ENCODE data around the gene UBE2L5. TPM values are rescaled to one million over a fixed set of nuclear protein-coding genes. Genes with fewer than 3 reads are reported as not detected.
"Not testable (repeated sequence)": the region's sequence is repeated elsewhere in the genome, so short reads cannot be mapped to it uniquely, and the experiment has no call there.

Gene UBE2L5
- total RNA-seq, 1 donor from 2014 or later: not detected

DNA sequence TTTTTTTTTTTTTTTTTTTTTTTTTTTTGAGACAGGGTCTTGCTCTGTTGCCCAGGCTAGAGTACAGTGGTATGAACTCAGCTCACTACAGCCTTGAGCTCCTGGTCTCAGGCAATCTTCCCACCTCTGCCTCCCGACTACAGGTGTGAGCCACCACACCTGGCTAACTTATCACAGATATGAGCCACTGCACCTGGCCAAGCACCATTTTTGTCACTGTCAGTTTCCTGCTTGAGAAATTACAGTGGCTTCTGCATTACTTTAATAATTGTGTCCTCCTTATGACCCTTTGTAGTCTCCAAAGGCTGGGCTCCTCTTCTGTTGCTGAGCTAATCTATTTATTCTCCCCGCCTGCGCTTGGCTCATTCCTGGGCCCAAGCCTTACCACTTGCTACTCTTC is 16.0 kb downstream of the UBE2L5 start:
- DNase-seq (ENCODE audit: low spot score): no peak

- no peak for DNase-seq (ENCODE audit: low spot score)
Observed at GRCh38 chr13:30440910-30441703, 18.8 kb downstream of the UBE2L5 start.

DNA sequence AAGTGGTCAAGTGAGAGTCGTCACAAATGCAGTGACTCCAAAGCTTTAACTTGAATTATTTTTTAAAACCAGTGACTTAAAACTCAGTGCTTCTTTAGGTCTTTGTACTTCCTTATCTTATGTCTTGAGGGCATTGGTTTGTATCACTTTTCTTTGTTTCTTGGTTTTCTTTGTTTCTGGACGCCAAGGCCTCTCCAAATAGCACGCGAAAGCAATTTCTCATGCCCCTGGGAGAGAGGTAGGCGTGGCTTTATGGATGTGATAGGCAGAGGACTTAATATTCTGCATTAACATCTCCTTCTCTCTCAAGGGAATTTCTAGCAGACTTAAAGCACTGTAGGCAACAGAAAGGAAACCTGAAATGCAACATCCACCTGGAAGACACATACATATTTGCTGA is 20.6 kb downstream of the UBE2L5 start:
- no peak for DNase-seq (ENCODE audit: low spot score)

DNA sequence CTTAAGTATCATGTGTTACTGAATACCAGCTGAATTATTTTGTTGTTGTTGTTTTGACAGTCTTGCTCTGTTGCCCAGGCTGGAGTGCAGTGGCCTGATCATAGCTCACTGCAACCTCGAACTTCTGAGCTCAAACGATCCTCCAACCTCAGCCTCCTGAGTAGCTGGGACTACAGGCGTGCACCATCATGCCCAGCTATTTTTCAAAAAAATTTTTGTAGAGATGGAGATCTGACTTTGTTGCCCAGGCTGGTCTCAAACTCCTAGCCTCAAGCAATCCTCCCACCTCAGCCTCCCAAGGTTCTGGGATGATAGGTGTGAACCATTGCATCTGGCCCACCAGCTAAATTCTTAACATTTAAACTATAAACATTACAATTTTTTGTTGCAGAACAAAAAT is 21.2 kb downstream of the UBE2L5 start:
- not testable (repeated sequence) for DNase-seq (ENCODE audit: low spot score)

GRCh38 chr13:30443957-30444404 is 21.7 kb downstream of the UBE2L5 start:
- DNase-seq (ENCODE audit: low spot score): no peak

- DNase-seq (ENCODE audit: low spot score): no peak
Observed at GRCh38 chr13:30446126-30446500, 23.8 kb downstream of the UBE2L5 start.

DNA sequence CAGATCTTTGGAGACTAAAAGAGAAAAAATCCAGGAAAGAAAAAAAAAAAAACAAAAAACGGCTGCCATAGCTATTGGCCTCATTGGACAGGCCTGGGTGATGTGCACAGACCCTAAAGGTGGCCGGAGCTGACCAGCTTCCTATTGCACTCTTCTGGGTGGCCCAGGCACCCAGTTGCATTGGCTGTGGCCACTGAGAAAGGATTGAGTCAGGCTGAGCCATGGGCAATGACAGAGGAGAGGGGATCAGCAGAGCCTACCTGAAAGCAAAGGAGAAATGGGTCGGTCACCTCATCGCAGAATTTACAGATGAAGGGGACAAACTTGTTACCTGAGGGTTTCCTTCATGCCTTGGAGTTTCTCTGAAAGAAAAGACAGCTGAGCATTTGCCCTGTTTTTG is 26.1 kb downstream of the UBE2L5 start:
- DNase-seq (ENCODE audit: low spot score): no peak

- no peak for DNase-seq (ENCODE audit: low spot score)
Observed at GRCh38 chr13:30450066-30450465, 27.8 kb downstream of the UBE2L5 start.

DNA sequence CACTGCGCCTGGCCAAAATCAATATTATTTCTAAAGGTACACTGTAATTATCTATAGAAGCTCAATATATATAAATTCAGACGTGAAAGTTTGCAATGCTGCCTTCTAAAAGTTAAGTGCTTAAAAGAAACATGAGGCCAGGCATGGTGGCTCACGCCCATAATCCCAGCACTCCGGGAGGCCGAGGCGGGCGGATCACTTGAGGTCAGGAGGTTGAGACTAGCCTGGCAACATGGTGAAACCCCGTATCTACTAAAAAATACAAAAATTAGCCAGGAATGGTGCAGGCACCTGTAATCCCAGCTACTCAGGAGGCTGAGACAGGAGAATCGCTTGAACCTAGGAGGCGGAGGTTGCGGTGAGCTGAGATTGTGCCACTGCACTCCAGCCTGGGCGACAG is 29.2 kb downstream of the UBE2L5 start:
- not testable (repeated sequence) for DNase-seq (ENCODE audit: low spot score)

DNA sequence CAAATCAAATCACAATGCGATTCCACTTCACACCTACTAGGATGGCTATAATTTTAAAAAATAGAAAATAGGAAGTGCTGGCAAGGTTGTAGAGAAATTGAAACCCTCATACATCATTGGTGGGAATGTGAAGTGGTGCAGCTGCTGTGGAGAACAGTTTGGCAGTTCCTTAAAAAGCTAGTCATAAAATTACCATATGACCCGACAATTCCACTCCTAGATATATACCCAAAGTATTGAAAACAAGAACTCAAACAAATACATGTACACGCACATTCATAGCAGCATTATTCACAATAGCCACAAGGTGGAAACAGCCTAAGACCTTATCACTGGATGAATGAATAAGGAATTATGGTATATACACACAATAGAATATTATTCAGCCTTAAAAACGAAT is 31.4 kb downstream of the UBE2L5 start:
- DNase-seq (ENCODE audit: low spot score): no peak

DNA sequence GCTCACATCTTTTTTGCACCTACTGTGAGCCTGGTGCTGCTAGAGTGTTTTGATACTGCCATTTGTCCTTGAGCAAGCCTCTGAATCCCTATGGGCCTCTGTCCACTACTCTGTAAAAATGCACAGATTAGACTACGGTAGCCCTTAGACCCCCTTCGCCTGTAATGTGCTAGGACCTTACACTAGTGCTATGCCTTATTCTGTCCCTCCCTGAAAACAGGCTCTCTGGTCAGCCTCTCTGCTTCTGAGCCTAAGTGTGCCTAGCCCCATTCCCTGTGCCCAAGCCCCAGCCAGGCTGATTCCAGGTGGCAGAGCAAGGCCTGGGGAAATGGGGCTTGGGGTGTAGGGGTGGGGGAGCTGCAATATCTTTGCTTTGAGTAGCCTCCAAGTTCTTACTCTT is 32.7 kb downstream of the UBE2L5 start:
- no peak for DNase-seq (ENCODE audit: low spot score)

GRCh38 chr13:30456290-30456689 is 34.0 kb downstream of the UBE2L5 start:
- no peak for DNase-seq (ENCODE audit: low spot score)

DNA sequence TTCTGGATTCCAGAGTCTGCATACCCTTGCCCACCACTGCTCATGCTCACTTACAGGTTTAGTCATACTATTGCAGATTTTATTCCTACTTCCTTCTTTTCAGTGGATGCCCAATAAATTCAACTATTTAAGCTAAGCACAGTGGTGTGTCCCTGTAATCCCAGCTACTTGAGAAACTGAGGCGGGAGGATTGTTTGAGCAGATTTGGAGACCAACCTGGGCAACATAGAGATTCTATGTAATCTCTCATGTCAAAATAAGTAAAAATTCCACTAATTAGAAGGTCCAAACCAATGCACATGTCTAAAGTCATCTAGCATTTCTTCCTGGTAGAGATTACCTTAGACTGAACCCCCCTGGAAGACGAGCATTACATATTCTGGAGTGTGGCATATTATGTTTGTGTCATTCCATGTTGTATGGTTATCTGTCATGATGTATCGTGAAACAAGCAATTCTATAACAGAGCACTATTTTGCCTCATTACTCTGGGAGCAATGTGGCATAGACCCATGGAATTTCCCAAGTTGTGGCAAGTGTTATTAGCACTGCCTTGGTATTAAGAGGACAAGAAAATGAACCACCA is 35.1 kb downstream of the UBE2L5 start:
- no peak for DNase-seq (ENCODE audit: low spot score)

- not testable (repeated sequence) for DNase-seq (ENCODE audit: low spot score)
Observed at GRCh38 chr13:30461279-30462066, 39.2 kb downstream of the UBE2L5 start.

GRCh38 chr13:30463787-30464495 is 41.6 kb downstream of the UBE2L5 start:
- DNase-seq (ENCODE audit: low spot score): peak; percentile 75

DNA sequence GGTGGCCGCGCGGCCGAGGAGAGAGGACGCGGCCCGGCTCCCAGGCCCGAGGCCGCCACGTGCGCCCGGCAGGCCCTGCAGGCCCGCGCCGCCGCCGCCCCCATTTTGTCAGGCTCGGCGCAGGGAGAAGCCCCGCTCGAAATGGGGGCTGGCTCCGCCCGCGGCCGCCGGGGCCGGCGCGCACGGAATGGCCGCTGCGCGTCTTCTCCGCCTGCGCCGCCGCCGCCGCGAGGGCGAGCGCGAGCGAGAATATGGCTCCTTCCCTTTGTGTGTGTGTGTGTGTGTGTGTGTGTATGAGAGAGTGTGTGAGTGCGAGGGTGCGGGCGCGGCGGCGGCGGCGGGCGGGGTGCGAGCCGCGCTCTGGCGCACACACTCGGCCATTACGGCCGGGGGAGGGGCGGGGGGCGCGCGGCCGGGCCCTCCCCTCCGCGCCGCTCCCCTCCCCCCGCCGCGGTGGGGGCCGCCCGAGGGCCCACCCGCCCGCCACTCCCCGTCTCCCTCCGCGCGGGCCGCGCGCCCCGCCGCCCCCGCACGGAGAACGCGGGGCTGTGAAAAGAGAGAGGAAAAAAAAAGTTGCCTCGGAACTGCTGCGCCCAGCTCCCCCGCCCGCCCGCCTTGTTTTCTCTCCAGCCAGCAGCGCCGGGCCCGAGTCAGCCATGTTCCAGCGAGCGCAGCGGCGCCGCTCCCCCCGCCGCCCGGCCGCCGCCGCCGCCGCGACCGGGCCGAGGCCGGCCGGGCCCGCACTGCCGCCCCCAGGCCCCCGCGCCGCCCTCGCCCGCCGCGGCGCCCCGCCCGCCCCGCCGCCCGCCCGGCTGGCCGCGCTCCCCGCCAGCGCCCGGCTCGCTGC is 42.4 kb downstream of the UBE2L5 start:
- DNase-seq (ENCODE audit: low spot score): peak; percentile 74

GRCh38 chr13:30465343-30465592 is 43.0 kb downstream of the UBE2L5 start:
- no peak for DNase-seq (ENCODE audit: low spot score)

DNA sequence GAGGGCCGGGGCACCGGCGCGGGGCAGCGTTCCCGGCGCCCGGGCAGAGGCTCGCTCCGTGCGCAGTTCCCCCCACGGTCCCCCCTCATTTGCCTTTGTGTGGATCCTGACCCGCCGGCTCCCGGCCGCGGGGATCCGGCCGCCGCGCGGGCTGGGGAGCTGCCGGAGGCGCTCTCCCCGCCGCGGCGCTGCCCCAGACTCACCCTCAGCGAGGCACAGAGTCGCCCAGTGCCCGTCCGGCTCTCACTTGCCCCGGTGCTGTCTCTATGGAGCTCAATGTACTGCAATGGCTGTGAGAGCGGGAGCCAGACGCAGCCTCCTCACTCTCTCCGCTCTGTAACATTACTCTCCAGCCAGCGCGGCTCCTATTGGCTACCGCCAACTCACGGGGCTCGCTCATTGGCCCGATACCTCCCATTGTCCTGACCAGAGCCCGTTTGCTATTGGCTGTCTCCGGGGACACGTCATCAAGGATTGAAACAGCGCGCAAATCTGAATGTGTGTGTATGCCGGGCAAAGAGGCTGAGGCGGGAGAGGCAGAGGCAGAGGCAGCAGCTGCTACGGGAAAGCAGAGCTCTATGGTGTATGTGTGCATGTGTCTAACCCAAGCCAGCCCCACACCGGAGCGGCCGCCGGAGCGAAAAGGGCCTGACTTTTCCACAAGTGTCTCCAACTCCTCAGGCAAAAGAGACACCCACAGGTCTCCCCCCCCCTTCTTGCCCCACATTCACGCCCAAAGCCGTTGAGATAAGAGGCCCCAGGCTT is 43.5 kb downstream of the UBE2L5 start, which contains the start of gene HMGB1:
Gene HMGB1, minus strand, starts transcription at position 344 of the 765 bp plus-strand sequence. CDS start 2,256 bp downstream, outside the sequence.
- DNase-seq (ENCODE audit: low spot score): peak; percentile 99

DNA sequence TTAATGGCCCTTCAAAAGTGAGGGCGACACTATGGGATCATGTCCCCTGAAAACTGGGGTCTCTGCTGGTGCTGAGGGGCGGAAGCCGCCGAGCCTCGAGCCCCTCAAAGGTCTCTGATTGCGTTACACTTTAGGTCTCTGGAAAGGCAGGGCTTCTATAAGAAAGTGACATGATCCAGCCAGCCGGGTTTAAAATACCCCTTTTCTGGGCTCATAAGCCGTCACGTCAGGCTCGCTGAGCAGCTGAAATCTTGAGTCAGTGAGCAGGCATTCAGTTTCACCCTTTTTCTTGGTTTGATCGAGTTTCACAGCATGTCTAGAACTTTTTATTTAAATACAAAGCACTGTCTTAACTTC is 44.0 kb downstream of the UBE2L5 start:
- no peak for DNase-seq (ENCODE audit: low spot score)

DNA sequence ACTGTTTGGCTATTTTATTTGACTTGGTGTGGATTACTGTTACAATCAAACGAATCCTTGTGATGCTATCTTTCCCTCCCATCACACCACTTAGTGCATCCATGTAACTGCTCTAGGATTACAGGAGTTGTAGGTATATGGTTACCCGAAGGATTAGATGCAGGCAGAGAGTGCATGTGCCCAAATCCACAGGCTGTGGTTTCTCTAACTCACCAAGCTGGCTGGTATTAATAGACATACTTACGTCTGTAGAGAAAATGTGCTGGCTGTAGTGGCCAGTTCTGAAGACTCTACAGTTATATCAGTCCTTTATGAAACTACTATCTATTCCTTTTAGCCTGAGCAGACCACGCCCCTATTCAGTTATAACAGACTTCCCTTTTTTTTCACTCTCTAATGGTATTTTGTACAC is 44.6 kb downstream of the UBE2L5 start:
- DNase-seq (ENCODE audit: low spot score): no peak

DNA sequence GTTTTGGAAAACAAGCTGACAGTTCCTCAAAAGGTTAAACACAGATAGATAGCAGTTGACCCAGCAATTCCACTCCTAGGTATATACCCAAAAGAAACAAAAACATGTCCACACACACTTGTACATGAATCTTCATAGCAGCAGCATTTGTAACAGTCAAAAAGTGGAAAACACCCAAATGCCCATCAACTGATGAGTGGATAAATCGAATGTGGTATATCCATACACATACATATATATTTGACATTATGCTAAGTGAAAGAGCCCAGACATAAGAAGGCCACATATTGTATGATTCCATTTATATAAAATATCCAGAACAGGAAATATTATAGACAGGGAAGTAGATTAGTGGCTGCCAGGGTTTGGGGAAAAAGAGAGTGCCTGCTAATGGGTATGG is 51.4 kb downstream of the UBE2L5 start:
- DNase-seq (ENCODE audit: low spot score): no peak

Measured in ureter (tissue), 1 donor.